ENCODE data around the gene CCNF.

DNA sequence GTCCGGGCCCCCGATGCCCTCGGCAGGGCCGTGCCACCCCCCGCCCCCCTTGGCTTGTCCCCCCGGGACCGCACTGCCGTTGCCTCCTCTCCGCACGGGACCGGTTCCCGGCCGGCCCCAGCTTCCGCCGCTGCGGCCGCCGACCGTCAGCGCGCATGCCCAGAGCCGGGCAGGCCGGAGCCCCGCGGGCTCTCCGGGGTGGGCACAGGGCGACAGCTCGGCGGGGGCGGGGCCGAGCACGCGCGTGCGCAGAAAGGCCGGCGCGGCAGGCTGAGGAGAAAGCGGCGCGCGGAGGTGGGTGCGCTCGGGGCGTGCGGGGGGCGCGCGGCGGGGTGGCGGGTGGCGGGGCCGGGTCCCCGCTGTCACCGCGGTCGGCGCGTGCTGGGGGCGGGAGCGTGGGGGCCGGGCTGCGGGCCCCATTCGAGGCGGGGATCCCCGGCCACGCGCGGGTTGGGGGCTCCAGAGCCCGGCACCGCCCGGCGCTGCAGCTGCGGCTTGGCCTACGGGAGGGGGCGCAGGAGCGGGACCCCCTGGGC lies 45.7 kb downstream of the CCNF start, which contains the start of gene TBC1D24:
- no peak for TF ChIP-seq EZH2 (IDR thresholded peaks at IDR 0.05)
- TF ChIP-seq, protein P1, sequence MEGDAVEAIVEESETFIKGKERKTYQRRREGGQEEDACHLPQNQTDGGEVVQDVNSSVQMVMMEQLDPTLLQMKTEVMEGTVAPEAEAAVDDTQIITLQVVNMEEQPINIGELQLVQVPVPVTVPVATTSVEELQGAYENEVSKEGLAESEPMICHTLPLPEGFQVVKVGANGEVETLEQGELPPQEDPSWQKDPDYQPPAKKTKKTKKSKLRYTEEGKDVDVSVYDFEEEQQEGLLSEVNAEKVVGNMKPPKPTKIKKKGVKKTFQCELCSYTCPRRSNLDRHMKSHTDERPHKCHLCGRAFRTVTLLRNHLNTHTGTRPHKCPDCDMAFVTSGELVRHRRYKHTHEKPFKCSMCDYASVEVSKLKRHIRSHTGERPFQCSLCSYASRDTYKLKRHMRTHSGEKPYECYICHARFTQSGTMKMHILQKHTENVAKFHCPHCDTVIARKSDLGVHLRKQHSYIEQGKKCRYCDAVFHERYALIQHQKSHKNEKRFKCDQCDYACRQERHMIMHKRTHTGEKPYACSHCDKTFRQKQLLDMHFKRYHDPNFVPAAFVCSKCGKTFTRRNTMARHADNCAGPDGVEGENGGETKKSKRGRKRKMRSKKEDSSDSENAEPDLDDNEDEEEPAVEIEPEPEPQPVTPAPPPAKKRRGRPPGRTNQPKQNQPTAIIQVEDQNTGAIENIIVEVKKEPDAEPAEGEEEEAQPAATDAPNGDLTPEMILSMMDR (IDR thresholded peaks at IDR 0.05) = no peak
